ENCODE measurements around the gene MAD2L2. TPM values are rescaled to one million over a fixed set of nuclear protein-coding genes. Genes with fewer than 3 reads are reported as not detected.

Gene MAD2L2
- total RNA-seq, 1 experiment from 2014 or later, result 283 TPM

DNA sequence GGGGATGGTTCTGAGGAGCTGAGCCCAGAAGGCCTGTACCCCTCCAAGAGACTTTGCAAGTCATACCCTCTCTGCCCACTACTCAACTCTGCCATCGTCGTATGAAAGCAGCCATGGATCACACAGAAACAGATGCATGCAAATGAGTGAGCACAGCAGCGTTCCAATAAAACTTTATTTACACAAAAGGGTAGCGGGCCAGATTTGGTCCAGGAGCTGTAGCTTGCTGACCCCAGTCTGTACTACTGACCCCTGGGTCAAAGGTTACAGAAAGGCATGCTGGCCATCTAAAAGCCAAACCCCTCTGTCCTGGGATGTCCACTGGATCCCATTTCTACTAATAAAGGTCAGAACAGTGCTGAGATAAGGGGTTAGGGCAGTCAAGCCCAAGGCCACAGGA lies 46.2 kb upstream of the MAD2L2 start:
- Histone ChIP-seq H3K18ac (ENCODE audit: insufficient read length, low read depth, low read length) (no peak overlapping the region), H2BK12ac (ENCODE audit: insufficient read length, low read depth, low read length) (no peak overlapping the region), H3K27me3 (ENCODE audit: insufficient read depth, low read length) (no peaks in the 10 kb centered on the region), H3K4me2 (ENCODE audit: insufficient read depth, insufficient read length, low read length) (no peak overlapping the region), H3K79me1 (ENCODE audit: insufficient read depth, low read depth, low read length, poor library complexity, severe bottlenecking) (no peaks in the 10 kb centered on the region), H2AK5ac (ENCODE audit: insufficient read length, low read length) (no peak overlapping the region), H3K4me1 (ENCODE audit: insufficient read depth, low read length) (peaks cover 8% of the 10 kb centered on the region), H3K23me2 (ENCODE audit: insufficient read length, low read depth, low read length, poor library complexity, severe bottlenecking) (no peaks in the 10 kb centered on the region), H3K79me2 (ENCODE audit: insufficient read depth, low read length) (no peaks in the 10 kb centered on the region), H3K14ac (ENCODE audit: insufficient read depth, low read length) (no peak overlapping the region), H3K56ac (ENCODE audit: insufficient read length, low read depth, low read length) (no peak overlapping the region), H3K23ac (ENCODE audit: insufficient read length, low read depth, low read length) (no peak overlapping the region), H2BK120ac (ENCODE audit: low read depth, low read length, poor library complexity, severe bottlenecking) (no peak overlapping the region), H4K20me1 (ENCODE audit: control insufficient read depth, insufficient read depth, insufficient read length) (no peaks in the 10 kb centered on the region), H2BK15ac (ENCODE audit: low read depth, low read length) (no peak overlapping the region), H4K91ac (ENCODE audit: insufficient read length, low read depth, low read length) (no peak overlapping the region), H2BK5ac (ENCODE audit: insufficient read length, low read length) (no peak overlapping the region), H2BK20ac (ENCODE audit: low read depth, low read length, poor library complexity, severe bottlenecking) (no peak overlapping the region), H2AFZ (ENCODE audit: low read length) (no peak overlapping the region), H4K5ac (ENCODE audit: insufficient read length, low read depth, low read length) (no peak overlapping the region), H3K9ac (ENCODE audit: extremely low read depth, insufficient read length, low read length) (no peak overlapping the region), H3K4ac (ENCODE audit: low read depth, low read length) (no peak overlapping the region), H4K8ac (replicated peaks; ENCODE audit: insufficient read length, low read depth, low read length) (no peak overlapping the region), H3T11ph (ENCODE audit: low read length) (no peak overlapping the region), H3K9me3 (ENCODE audit: control insufficient read depth, low read depth, low read length) (no peaks in the 10 kb centered on the region), H3K27ac (ENCODE audit: insufficient read length, low read depth, low read length) (no peak overlapping the region)
- no peaks in the 10 kb centered on the region for H3K36me3 Mint-ChIP-seq (ENCODE audit: insufficient read depth in 1 of 3, low read depth in 3 of 3)
- H3K4me1 Mint-ChIP-seq, result peaks cover 45 to 49% of the 10 kb centered on the region in 2 experiments
- no CpG with 5 or more reads among the region's 4 CpGs for WGBS (ENCODE audit: extremely low coverage, insufficient read length, low lambda C conversion rate)
- no peak for DNase-seq
- H3K27me3 Mint-ChIP-seq (ENCODE audit: low read depth), result no peaks in the 10 kb centered on the region; the same call in none of the 2 replicates
- H3K4me3 Mint-ChIP-seq, result no peak overlapping the region
- TF ChIP-seq, protein P1, sequence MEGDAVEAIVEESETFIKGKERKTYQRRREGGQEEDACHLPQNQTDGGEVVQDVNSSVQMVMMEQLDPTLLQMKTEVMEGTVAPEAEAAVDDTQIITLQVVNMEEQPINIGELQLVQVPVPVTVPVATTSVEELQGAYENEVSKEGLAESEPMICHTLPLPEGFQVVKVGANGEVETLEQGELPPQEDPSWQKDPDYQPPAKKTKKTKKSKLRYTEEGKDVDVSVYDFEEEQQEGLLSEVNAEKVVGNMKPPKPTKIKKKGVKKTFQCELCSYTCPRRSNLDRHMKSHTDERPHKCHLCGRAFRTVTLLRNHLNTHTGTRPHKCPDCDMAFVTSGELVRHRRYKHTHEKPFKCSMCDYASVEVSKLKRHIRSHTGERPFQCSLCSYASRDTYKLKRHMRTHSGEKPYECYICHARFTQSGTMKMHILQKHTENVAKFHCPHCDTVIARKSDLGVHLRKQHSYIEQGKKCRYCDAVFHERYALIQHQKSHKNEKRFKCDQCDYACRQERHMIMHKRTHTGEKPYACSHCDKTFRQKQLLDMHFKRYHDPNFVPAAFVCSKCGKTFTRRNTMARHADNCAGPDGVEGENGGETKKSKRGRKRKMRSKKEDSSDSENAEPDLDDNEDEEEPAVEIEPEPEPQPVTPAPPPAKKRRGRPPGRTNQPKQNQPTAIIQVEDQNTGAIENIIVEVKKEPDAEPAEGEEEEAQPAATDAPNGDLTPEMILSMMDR (conservative IDR thresholded peaks at IDR 0.05), result no peak
- H3K9me3 Mint-ChIP-seq, result no peaks in the 10 kb centered on the region; a peak in 1 of 5 replicates
- no peak overlapping the region for H3K27ac Mint-ChIP-seq

All from H9 (cell line).